Endothelial cell of umbilical vein (primary cell): ENCODE data around the gene CS.

Source experiments
- EZH2 ChIP-seq: IDR thresholded peaks from 2 replicates; pipeline ENCODE4 v1.6.1; 2012; ENCODE audit warnings: borderline replicate concordance, low read depth, mild to moderate bottlenecking, moderate library complexity, low read length, inconsistent platforms; ENCODE audit not compliant: severe bottlenecking
- JUN ChIP-seq: IDR thresholded peaks from 2 replicates; pipeline ENCODE4 v1.6.1; 2011; ENCODE audit warnings: borderline replicate concordance, low read depth; ENCODE audit not compliant: insufficient read length, insufficient read depth
- MAX ChIP-seq: IDR thresholded peaks from 2 replicates; pipeline ENCODE4 v1.6.1; 2011; ENCODE audit not compliant: insufficient read depth, insufficient read length
- POLR2A ChIP-seq: IDR thresholded peaks from 2 replicates; pipeline ENCODE4 v1.6.1; 2012; ENCODE audit warnings: low read depth, mild to moderate bottlenecking, control low read depth, low read length
- TF ChIP-seq, protein P1 (sequence below), 2 donors: IDR thresholded peaks; 1 replicate in 1 of 2; 2 replicates in 1 of 2; pipeline ENCODE4 v1.5.1; 2011; ENCODE audit warnings: low read length in 2 of 2, mild to moderate bottlenecking in 2 of 2, moderate library complexity in 2 of 2, control low read depth in 1 of 2, inconsistent platforms in 1 of 2, low read depth in 1 of 2; ENCODE audit not compliant: insufficient read depth in 1 of 2; ENCODE audit errors: extremely low read depth in 1 of 2

DNA sequence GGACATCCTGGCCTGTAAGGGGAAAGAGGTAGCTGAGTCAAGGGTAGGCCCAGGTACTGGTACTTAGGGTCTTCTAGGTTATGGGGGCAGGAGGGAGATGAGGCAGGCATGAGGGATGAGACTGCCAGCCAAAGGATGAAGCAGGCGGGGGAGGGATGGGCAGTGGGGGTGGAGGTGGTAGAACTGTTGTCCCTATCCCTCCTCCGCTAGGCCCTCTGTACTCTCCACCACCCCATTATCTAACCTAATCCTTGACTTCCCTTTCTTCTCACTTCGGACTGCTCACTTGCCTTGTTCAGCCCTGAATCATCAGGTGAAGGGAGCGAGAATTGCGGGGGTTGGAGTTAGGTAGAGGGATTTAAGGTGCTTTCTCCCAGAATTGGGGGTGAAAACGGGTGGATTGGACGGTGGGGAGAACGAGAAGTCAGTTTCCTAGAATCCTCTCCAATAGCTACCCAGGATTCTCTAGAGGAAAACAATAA lies 33.1 kb upstream of the CS start:
- TF ChIP-seq, protein P1, sequence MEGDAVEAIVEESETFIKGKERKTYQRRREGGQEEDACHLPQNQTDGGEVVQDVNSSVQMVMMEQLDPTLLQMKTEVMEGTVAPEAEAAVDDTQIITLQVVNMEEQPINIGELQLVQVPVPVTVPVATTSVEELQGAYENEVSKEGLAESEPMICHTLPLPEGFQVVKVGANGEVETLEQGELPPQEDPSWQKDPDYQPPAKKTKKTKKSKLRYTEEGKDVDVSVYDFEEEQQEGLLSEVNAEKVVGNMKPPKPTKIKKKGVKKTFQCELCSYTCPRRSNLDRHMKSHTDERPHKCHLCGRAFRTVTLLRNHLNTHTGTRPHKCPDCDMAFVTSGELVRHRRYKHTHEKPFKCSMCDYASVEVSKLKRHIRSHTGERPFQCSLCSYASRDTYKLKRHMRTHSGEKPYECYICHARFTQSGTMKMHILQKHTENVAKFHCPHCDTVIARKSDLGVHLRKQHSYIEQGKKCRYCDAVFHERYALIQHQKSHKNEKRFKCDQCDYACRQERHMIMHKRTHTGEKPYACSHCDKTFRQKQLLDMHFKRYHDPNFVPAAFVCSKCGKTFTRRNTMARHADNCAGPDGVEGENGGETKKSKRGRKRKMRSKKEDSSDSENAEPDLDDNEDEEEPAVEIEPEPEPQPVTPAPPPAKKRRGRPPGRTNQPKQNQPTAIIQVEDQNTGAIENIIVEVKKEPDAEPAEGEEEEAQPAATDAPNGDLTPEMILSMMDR (IDR thresholded peaks at IDR 0.05; ENCODE audit: extremely low read depth in 1 of 2, insufficient read depth in 1 of 2, low read depth in 1 of 2, low read length in 2 of 2), result no peak
- TF ChIP-seq EZH2, result no peak
- no peak for TF ChIP-seq POLR2A
- no peak for TF ChIP-seq MAX
- TF ChIP-seq JUN, result no peak
